K562 (cell line): Measurements from ENCODE around the gene CES1. TPM values are rescaled to one million over a fixed set of nuclear protein-coding genes. Genes with fewer than 3 reads are reported as not detected.
A peak's percentile ranks its signal among the peaks of the same experiment; 100 is the strongest.

ENCODE experiments used
- BCOR ChIP-seq: fragments of 450-650 bp; IDR thresholded peaks from 2 replicates; pipeline ENCODE4 v1.6.1; 2016
- CEBPZ ChIP-seq: fragments of 150-350 bp; IDR thresholded peaks from 2 replicates; pipeline ENCODE4 v1.6.1; 2014; ENCODE audit warnings: low read depth, mild to moderate bottlenecking, low read length, borderline replicate concordance
- CREB1 ChIP-seq, 2 experiments: sonication (generic) in 1 of 2; formaldehyde crosslinking in 1 of 2; IDR thresholded peaks; 2 replicates each; pipeline versions ENCODE4 v1.6.1 to v1.8.0; 2012 to 2022; ENCODE audit warnings: inconsistent platforms in 1 of 2, mild to moderate bottlenecking in 1 of 2, missing genetic modification reagents in 1 of 2, moderate library complexity in 1 of 2
- DPF2 ChIP-seq: fragments of 450-650 bp; IDR thresholded peaks from 2 replicates; pipeline ENCODE4 v1.6.1; 2016
- GATA2 ChIP-seq: sonication (generic); formaldehyde crosslinking; IDR thresholded peaks from 2 replicates; pipeline ENCODE4 v1.4.0; 2020; ENCODE audit warnings: mild to moderate bottlenecking, missing genetic modification reagents
- HDAC2 ChIP-seq: fragments of 450-650 bp; IDR thresholded peaks from 2 replicates; pipeline ENCODE4 v1.6.1; 2016; ENCODE audit warnings: mild to moderate bottlenecking
- HLTF ChIP-seq: fragments of 450-650 bp; IDR thresholded peaks from 2 replicates; pipeline ENCODE4 v1.6.1; 2016
- KLF1 ChIP-seq: fragments of 450-650 bp; IDR thresholded peaks from 2 replicates; pipeline ENCODE4 v1.6.1; 2016; ENCODE audit warnings: missing genetic modification characterization, missing compliant biosample characterization
- MAFF ChIP-seq: IDR thresholded peaks from 2 replicates; pipeline ENCODE4 v1.6.1; 2012; ENCODE audit warnings: low read length, improper control_type of control experiment
- MAFG ChIP-seq: fragments of 450-650 bp; conservative IDR thresholded peaks from 2 replicates; pipeline ENCODE4 v1.6.1; 2016; ENCODE audit warnings: missing genetic modification characterization, missing compliant biosample characterization
- MAFK ChIP-seq: IDR thresholded peaks from 2 replicates; pipeline ENCODE4 v1.6.1; 2011; ENCODE audit warnings: low read length, improper control_type of control experiment
- MED1 ChIP-seq: sonication (generic); formaldehyde crosslinking; IDR thresholded peaks from 2 replicates; pipeline ENCODE4 v1.8.1; 2023; ENCODE audit warnings: missing genetic modification reagents, borderline replicate concordance
- MNT ChIP-seq, 2 experiments: fragments of 450-650 bp; conservative IDR thresholded peaks; 2 replicates each; pipeline ENCODE4 v1.6.1; 2017; ENCODE audit warnings: mild to moderate bottlenecking in 2 of 2, moderate library complexity in 2 of 2
- MYNN ChIP-seq, 2 experiments: sonication (generic); formaldehyde crosslinking in 1 of 2; IDR thresholded peaks; 2 replicates each; pipeline versions ENCODE4 v1.5.0 to v1.6.1; 2016 to 2020; ENCODE audit warnings: antibody characterized with exemption in 1 of 2, missing genetic modification reagents in 1 of 2
- NBN ChIP-seq: fragments of 450-650 bp; IDR thresholded peaks from 2 replicates; pipeline ENCODE4 v1.6.1; 2016; ENCODE audit warnings: low read depth, mild to moderate bottlenecking
- NELFE ChIP-seq: IDR thresholded peaks from 2 replicates; pipeline ENCODE4 v1.6.1; 2011; ENCODE audit warnings: mild to moderate bottlenecking; ENCODE audit not compliant: insufficient read depth, insufficient read length
- NFE2 ChIP-seq: IDR thresholded peaks from 2 replicates; pipeline ENCODE4 v1.6.1; 2014; ENCODE audit warnings: antibody characterized with exemption, low read depth
- OTX1 ChIP-seq: fragments of 450-650 bp; formaldehyde crosslinking; IDR thresholded peaks from 2 replicates; pipeline ENCODE4 v1.4.0; 2022; ENCODE audit warnings: mild to moderate bottlenecking
- RFX5 ChIP-seq: IDR thresholded peaks from 2 replicates; pipeline ENCODE4 v1.6.1; 2011; ENCODE audit warnings: low read depth, mild to moderate bottlenecking, improper control_type of control experiment, low read length
- SETDB1 ChIP-seq: IDR thresholded peaks from one replicate; pipeline ENCODE4 v1.6.1; 2012; ENCODE audit warnings: low read length, control low read depth, inconsistent platforms
- SNRNP70 ChIP-seq: fragments of 200-400 bp; formaldehyde crosslinking; optimal IDR thresholded peaks from 2 replicates; pipeline ENCODE3; 2017; ENCODE audit warnings: low read depth, low read length
- ZC3H4 ChIP-seq: sonication (generic); formaldehyde crosslinking; IDR thresholded peaks from 2 replicates; pipeline ENCODE4 v1.9.0; 2021; ENCODE audit warnings: missing genetic modification reagents, borderline replicate concordance
- polyA plus RNA-seq, 8 experiments: library from polyadenylated mRNA; depleted of rRNA in 4 of 8; stranded (reverse) in 5 of 8; unstranded in 3 of 8; fragments of >200 nt; fragmentation: Nextera tagmentation in 2 of 8; fragmentation: Illumina TruSeq in 1 of 8; extraction: Ambion mirVana in 2 of 8; extraction: Trizol in 1 of 8; gene quantifications; 2 replicates each; pipeline versions ENCODE4 v1.2.1 to v1.2.3, GENCODE V29; 2011 to 2014; ENCODE audit warnings: inconsistent platforms in 1 of 8, missing spikeins in 1 of 8
- total RNA-seq, 7 experiments: library from RNA; depleted of rRNA in 6 of 7; stranded (reverse); fragments of >200 nt in 6 of 7; fragmentation: Illumina TruSeq in 2 of 7; extraction: Trizol in 2 of 7; gene quantifications; 2 replicates each; pipeline versions ENCODE4 v1.2.1 to v1.2.3, GENCODE V29; 2011 to 2021; ENCODE audit warnings: low replicate concordance in 1 of 7
- TF ChIP-seq, protein P1 (sequence below), 2 experiments: fragments of 450-650 bp in 1 of 2; sonication (generic) in 1 of 2; formaldehyde crosslinking in 1 of 2; IDR thresholded peaks in 1 of 2; conservative IDR thresholded peaks in 1 of 2; 2 replicates each; pipeline versions ENCODE4 v1.6.1 to v1.8.1; 2016 to 2023; ENCODE audit warnings: mild to moderate bottlenecking in 2 of 2, moderate library complexity in 2 of 2, inconsistent platforms in 1 of 2, missing genetic modification reagents in 1 of 2
- TF ChIP-seq, protein P2 (sequence below): conservative IDR thresholded peaks from 2 replicates; pipeline ENCODE4 v1.6.1; 2011; ENCODE audit warnings: low read depth, mild to moderate bottlenecking, low read length; ENCODE audit not compliant: control insufficient read depth

Gene CES1
- total and polyA plus RNA-seq, 9 of the 15 experiments (the other 6 are each of a cell fraction or from before 2014, with no cell fraction given) = 0.10 to 1.2 (median 0.16) TPM; not detected in 3

- TF ChIP-seq HDAC2 = no peak
- TF ChIP-seq CEBPZ = no peak
- no peak for TF ChIP-seq RFX5
- peak; percentile 66; the same call in 1 of the 2 replicates for TF ChIP-seq MAFK
- no peak for TF ChIP-seq DPF2
- TF ChIP-seq MNT (conservative IDR thresholded peaks at IDR 0.05) = no peak
- no peak for TF ChIP-seq MED1 (CRISPR knock-in tag)
- TF ChIP-seq MAFG (tag) = peak; percentile 92
- TF ChIP-seq NELFE = no peak
- TF ChIP-seq KLF1 (tag) = no peak
- no peak for TF ChIP-seq BCOR
- no peak for TF ChIP-seq NBN
- peak; percentile 85 for TF ChIP-seq NFE2
- TF ChIP-seq SETDB1 = no peak
- no peak for TF ChIP-seq MYNN (IDR thresholded peaks at IDR 0.05)
- no peak for TF ChIP-seq MYNN (CRISPR knock-in tag; IDR thresholded peaks at IDR 0.05)
- TF ChIP-seq, protein P1, sequence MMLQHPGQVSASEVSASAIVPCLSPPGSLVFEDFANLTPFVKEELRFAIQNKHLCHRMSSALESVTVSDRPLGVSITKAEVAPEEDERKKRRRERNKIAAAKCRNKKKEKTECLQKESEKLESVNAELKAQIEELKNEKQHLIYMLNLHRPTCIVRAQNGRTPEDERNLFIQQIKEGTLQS (IDR thresholded peaks at IDR 0.05) = no peak
- TF ChIP-seq, protein P1 (CRISPR knock-in tag; conservative IDR thresholded peaks at IDR 0.05) = no peak
- TF ChIP-seq CREB1 (IDR thresholded peaks at IDR 0.05) = no peak
- TF ChIP-seq CREB1 (CRISPR knock-in tag; IDR thresholded peaks at IDR 0.05) = no peak
- TF ChIP-seq ZC3H4 = no peak
- TF ChIP-seq MAFF = peak; percentile 67; the same call in 1 of the 2 replicates
- TF ChIP-seq HLTF = no peak
- TF ChIP-seq, protein P2, sequence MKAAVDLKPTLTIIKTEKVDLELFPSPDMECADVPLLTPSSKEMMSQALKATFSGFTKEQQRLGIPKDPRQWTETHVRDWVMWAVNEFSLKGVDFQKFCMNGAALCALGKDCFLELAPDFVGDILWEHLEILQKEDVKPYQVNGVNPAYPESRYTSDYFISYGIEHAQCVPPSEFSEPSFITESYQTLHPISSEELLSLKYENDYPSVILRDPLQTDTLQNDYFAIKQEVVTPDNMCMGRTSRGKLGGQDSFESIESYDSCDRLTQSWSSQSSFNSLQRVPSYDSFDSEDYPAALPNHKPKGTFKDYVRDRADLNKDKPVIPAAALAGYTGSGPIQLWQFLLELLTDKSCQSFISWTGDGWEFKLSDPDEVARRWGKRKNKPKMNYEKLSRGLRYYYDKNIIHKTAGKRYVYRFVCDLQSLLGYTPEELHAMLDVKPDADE = no peak
- no peak for TF ChIP-seq OTX1 (CRISPR knock-in tag)
- no peak for TF ChIP-seq GATA2
- TF ChIP-seq SNRNP70 = no peak
These were observed 3.3 kb upstream of the CES1 start (continued) for GRCh38 chr16:55836158-55836611.
